SK-N-SH treated with all-trans-retinoic acid at 6 μM for 48 hours (cell line): ENCODE measurements around the gene NRXN3.

Experiments used
- ATAC-seq: fragments of 200-7000 bp; cut with Tn5 transposase; 3 replicates; pipeline ENCODE4 v1.9.1; 2020; ENCODE audit warnings: mild to moderate bottlenecking, moderate library complexity
- ARNTL ChIP-seq: fragments of 450-650 bp; formaldehyde crosslinking; IDR thresholded peaks from 2 replicates; pipeline ENCODE4 v1.5.0; 2020; ENCODE audit warnings: low read depth, mild to moderate bottlenecking, moderate library complexity, borderline replicate concordance
- BACH2 ChIP-seq: fragments of 250-450 bp; sonication (Bioruptor Pico); IDR thresholded peaks from 2 replicates; pipeline ENCODE4 v1.9.0; 2021; ENCODE audit warnings: mild to moderate bottlenecking, borderline replicate concordance
- CREB5 ChIP-seq: fragments of 250-450 bp; sonication (Bioruptor Pico); IDR thresholded peaks from 2 replicates; pipeline ENCODE4 v1.5.1; 2020; ENCODE audit warnings: low read depth, mild to moderate bottlenecking, moderate library complexity
- CSDC2 ChIP-seq: fragments of 250-450 bp; sonication (Bioruptor Pico); IDR thresholded peaks from 2 replicates; pipeline ENCODE4 v1.5.0; 2020; ENCODE audit warnings: mild to moderate bottlenecking, moderate library complexity
- CSRNP3 ChIP-seq: fragments of 250-450 bp; sonication (Bioruptor Pico); IDR thresholded peaks from 2 replicates; pipeline ENCODE4 v1.5.1; 2021; ENCODE audit warnings: mild to moderate bottlenecking, moderate library complexity
- ESRRG ChIP-seq: fragments of 250-450 bp; sonication (Bioruptor Pico); IDR thresholded peaks from 2 replicates; pipeline ENCODE4 v1.6.1; 2021; ENCODE audit warnings: mild to moderate bottlenecking
- GLIS3 ChIP-seq: fragments of 250-450 bp; sonication (Bioruptor Pico); IDR thresholded peaks from 2 replicates; pipeline ENCODE4 v1.5.0; 2020; ENCODE audit warnings: mild to moderate bottlenecking, moderate library complexity
- ISL1 ChIP-seq: fragments of 250-450 bp; sonication (Bioruptor Pico); IDR thresholded peaks from 2 replicates; pipeline ENCODE4 v2.1.2; 2022; ENCODE audit warnings: mild to moderate bottlenecking, moderate library complexity
- PATZ1 ChIP-seq: fragments of 250-450 bp; sonication (Bioruptor Pico); IDR thresholded peaks from 2 replicates; pipeline ENCODE4 v1.8.0; 2020; ENCODE audit warnings: mild to moderate bottlenecking, moderate library complexity, borderline replicate concordance
- PPARA ChIP-seq: fragments of 250-450 bp; sonication (Bioruptor Pico); IDR thresholded peaks from 2 replicates; pipeline ENCODE4 v1.5.0; 2020; ENCODE audit warnings: mild to moderate bottlenecking, borderline replicate concordance
- RARB ChIP-seq: fragments of 250-450 bp; sonication (Bioruptor Pico); IDR thresholded peaks from 2 replicates; pipeline ENCODE4 v1.8.0; 2021; ENCODE audit warnings: mild to moderate bottlenecking, moderate library complexity
- SNAI2 ChIP-seq: fragments of 250-450 bp; sonication (Bioruptor Pico); IDR thresholded peaks from 2 replicates; pipeline ENCODE4 v1.5.0; 2020; ENCODE audit warnings: mild to moderate bottlenecking, moderate library complexity
- TCF4 ChIP-seq: fragments of 250-450 bp; sonication (Bioruptor Pico); IDR thresholded peaks from 2 replicates; pipeline ENCODE4 v1.8.0; 2021; ENCODE audit warnings: mild to moderate bottlenecking, moderate library complexity, borderline replicate concordance
- TOX ChIP-seq: fragments of 250-450 bp; sonication (Bioruptor Pico); IDR thresholded peaks from 2 replicates; pipeline ENCODE4 v1.8.0; 2021; ENCODE audit warnings: mild to moderate bottlenecking, moderate library complexity, borderline replicate concordance
- TSHZ2 ChIP-seq: fragments of 250-450 bp; sonication (Bioruptor Pico); IDR thresholded peaks from 2 replicates; pipeline ENCODE4 v1.5.0; 2020; ENCODE audit warnings: mild to moderate bottlenecking, moderate library complexity
- ZC3H10 ChIP-seq: fragments of 250-450 bp; sonication (Bioruptor Pico); IDR thresholded peaks from 2 replicates; pipeline ENCODE4 v1.5.1; 2021; ENCODE audit warnings: mild to moderate bottlenecking, moderate library complexity
- ZFP3 ChIP-seq: fragments of 250-450 bp; sonication (Bioruptor Pico); IDR thresholded peaks from 2 replicates; pipeline ENCODE4 v1.5.0; 2020; ENCODE audit warnings: mild to moderate bottlenecking, moderate library complexity
- ZFP30 ChIP-seq: fragments of 450-650 bp; formaldehyde crosslinking; IDR thresholded peaks from 2 replicates; pipeline ENCODE4 v1.5.0; 2022; ENCODE audit warnings: mild to moderate bottlenecking, moderate library complexity
- ZNF565 ChIP-seq: fragments of 450-650 bp; formaldehyde crosslinking; conservative IDR thresholded peaks from 2 replicates; pipeline ENCODE4 v1.5.0; 2020; ENCODE audit warnings: low read depth, mild to moderate bottlenecking, moderate library complexity
- ZNF70 ChIP-seq: fragments of 450-650 bp; formaldehyde crosslinking; IDR thresholded peaks from 2 replicates; pipeline ENCODE4 v1.5.0; 2020; ENCODE audit warnings: mild to moderate bottlenecking, moderate library complexity
- ZNF8 ChIP-seq: fragments of 450-650 bp; formaldehyde crosslinking; IDR thresholded peaks from 2 replicates; pipeline ENCODE4 v1.5.0; 2020; ENCODE audit warnings: mild to moderate bottlenecking, moderate library complexity

The NRXN3 gene

GRCh38 chr14:79645753-79646362 lies 1475.7 kb downstream of the NRXN3 start:
- TF ChIP-seq SNAI2 (CRISPR knock-in tag) (no peak), ZNF8 (CRISPR knock-in tag) (no peak), ZFP30 (CRISPR knock-in tag) (no peak), TSHZ2 (no peak), ARNTL (CRISPR knock-in tag) (no peak), CSDC2 (CRISPR knock-in tag) (no peak), GLIS3 (CRISPR knock-in tag) (no peak), ZC3H10 (CRISPR knock-in tag) (no peak), PPARA (CRISPR knock-in tag) (no peak), BACH2 (CRISPR knock-in tag) (no peak), TOX (CRISPR knock-in tag) (no peak), CSRNP3 (CRISPR knock-in tag) (no peak), ZFP3 (CRISPR knock-in tag) (no peak), ISL1 (CRISPR knock-in tag) (no peak), ESRRG (CRISPR knock-in tag) (no peak), RARB (CRISPR knock-in tag) (no peak), CREB5 (CRISPR knock-in tag) (no peak), ZNF565 (CRISPR knock-in tag) (no peak), ZNF70 (CRISPR knock-in tag) (no peak)
- ATAC-seq: no peak

GRCh38 chr14:79649856-79650255 lies 1479.7 kb downstream of the NRXN3 start:
- ATAC-seq: no peak
- TF ChIP-seq CREB5 (CRISPR knock-in tag): no peak
- TF ChIP-seq TCF4 (CRISPR knock-in tag): no peak
- no peak for TF ChIP-seq ISL1 (CRISPR knock-in tag)
- no peak for TF ChIP-seq ZFP30 (CRISPR knock-in tag)

- ATAC-seq: no peak
- TF ChIP-seq PATZ1 (CRISPR knock-in tag): no peak
- no peak for TF ChIP-seq ESRRG (CRISPR knock-in tag)
- no peak for TF ChIP-seq ISL1 (CRISPR knock-in tag)
These were observed 1482.5 kb downstream of the NRXN3 start for GRCh38 chr14:79652513-79653307.
